Measurements from ENCODE around the gene CALML6. TPM values are rescaled to one million over a fixed set of nuclear protein-coding genes. Genes with fewer than 3 reads are reported as not detected.

The CALML6 gene
- total RNA-seq, 1 donor, result under 0.01 TPM

- no peak for DNase-seq (ENCODE audit: low read depth)
- TF ChIP-seq, protein P1, sequence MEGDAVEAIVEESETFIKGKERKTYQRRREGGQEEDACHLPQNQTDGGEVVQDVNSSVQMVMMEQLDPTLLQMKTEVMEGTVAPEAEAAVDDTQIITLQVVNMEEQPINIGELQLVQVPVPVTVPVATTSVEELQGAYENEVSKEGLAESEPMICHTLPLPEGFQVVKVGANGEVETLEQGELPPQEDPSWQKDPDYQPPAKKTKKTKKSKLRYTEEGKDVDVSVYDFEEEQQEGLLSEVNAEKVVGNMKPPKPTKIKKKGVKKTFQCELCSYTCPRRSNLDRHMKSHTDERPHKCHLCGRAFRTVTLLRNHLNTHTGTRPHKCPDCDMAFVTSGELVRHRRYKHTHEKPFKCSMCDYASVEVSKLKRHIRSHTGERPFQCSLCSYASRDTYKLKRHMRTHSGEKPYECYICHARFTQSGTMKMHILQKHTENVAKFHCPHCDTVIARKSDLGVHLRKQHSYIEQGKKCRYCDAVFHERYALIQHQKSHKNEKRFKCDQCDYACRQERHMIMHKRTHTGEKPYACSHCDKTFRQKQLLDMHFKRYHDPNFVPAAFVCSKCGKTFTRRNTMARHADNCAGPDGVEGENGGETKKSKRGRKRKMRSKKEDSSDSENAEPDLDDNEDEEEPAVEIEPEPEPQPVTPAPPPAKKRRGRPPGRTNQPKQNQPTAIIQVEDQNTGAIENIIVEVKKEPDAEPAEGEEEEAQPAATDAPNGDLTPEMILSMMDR (IDR thresholded peaks at IDR 0.05; ENCODE audit: insufficient read depth, low read depth, low read length), result no peak
- H3K4me3 ChIP-seq (ENCODE audit: low read depth, low read length), result peak overlapping the region; percentile 57
These were observed 3.2 kb downstream of the CALML6 start for GRCh38 chr1:1917995-1918900.

GRCh38 chr1:1918901-1919303, 3.8 kb downstream of the CALML6 start, which contains the start of gene TMEM52:
TMEM52 (minus strand) TSS chr1:1919279; CDS start chr1:1919265, 14 bp downstream.
- no peak for DNase-seq (ENCODE audit: low read depth)
- H3K4me3 ChIP-seq (ENCODE audit: low read depth, low read length), result peak within 1 kb of the TSS; percentile 57
- TF ChIP-seq, protein P1 (IDR thresholded peaks at IDR 0.05; ENCODE audit: insufficient read depth, low read depth, low read length), result no peak

GRCh38 chr1:1919304-1920056, 4.4 kb downstream of the CALML6 start:
- DNase-seq (ENCODE audit: low read depth), result peak; percentile 98
- TF ChIP-seq, protein P1 (IDR thresholded peaks at IDR 0.05; ENCODE audit: insufficient read depth, low read depth, low read length), result no peak
- peak overlapping the region; percentile 57 for H3K4me3 ChIP-seq (ENCODE audit: low read depth, low read length)

GRCh38 chr1:1920057-1920607, 5.1 kb downstream of the CALML6 start:
- H3K4me3 ChIP-seq (ENCODE audit: low read depth, low read length), result no peak overlapping the region
- no peak for DNase-seq (ENCODE audit: low read depth)
- TF ChIP-seq, protein P1 (IDR thresholded peaks at IDR 0.05; ENCODE audit: insufficient read depth, low read depth, low read length), result no peak

DNA sequence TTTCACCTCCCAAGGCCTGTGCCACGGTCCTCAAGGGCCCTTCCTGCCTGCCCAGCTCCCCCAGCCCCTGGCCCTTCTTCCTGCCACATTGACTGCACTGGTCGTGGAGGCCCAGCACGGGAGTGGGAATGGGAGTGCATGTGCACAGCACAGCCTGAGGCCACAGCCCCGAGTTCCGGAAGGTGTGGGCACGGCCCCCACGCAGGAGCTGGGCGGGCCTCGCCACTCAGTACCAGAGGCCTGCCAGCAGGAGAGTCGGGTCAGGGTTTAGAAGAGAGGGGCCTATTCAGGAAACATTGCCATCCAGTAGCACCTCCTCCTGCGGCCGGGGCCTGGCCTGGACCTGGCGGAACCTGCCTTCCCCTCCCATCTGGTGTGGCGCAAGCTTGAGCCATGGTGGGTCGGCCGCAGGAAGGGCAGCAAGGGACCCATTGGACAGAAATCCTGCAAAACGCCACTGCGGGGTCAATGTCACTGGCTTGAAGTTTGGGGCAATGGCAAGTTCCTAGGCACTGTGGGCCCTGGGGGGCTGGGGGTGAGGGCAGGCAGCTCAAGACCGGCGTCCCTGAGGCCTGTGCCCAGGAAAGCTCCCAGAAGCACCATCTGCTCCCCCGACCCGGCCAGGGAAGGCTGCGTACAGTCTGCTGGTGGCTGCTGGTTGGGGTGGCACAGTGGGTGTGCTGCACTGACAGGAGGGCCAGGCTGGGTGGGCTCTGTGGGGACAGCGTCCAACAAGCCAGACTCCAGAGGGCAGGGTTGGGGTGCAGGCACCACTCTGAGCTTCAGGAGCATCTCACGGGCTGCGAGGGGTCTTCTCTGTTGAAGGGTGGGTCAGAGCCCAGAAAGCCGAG, 5.8 kb downstream of the CALML6 start:
- no peak for DNase-seq (ENCODE audit: low read depth)
- no peak overlapping the region for H3K4me3 ChIP-seq (ENCODE audit: low read depth, low read length)
- TF ChIP-seq, protein P1 (IDR thresholded peaks at IDR 0.05; ENCODE audit: insufficient read depth, low read depth, low read length), result no peak

- DNase-seq (ENCODE audit: low read depth), result no peak
- H3K4me3 ChIP-seq (ENCODE audit: low read depth, low read length), result no peak overlapping the region
- TF ChIP-seq, protein P1 (IDR thresholded peaks at IDR 0.05; ENCODE audit: insufficient read depth, low read depth, low read length), result no peak
These were observed 6.4 kb downstream of the CALML6 start for GRCh38 chr1:1921459-1921862.

Measured in fibroblast of villous mesenchyme (primary cell).